B cell (primary cell): Measurements from ENCODE around the gene AAK1. TPM values are rescaled to one million over a fixed set of nuclear protein-coding genes. Genes with fewer than 3 reads are reported as not detected.

Source experiments
- ATAC-seq: fragments of 200-7000 bp; cut with Tn5 transposase; one replicate; pipeline ENCODE4 v1.10.0; 2021; ENCODE audit warnings: low read depth, mild to moderate bottlenecking, moderate number of reproducible peaks, moderate library complexity
- CTCF ChIA-PET: fragments of 350-600 bp; sonication (Branson Sonifier 250); formaldehyde crosslinking; loops from one replicate; lab custom pipeline; 2021; ENCODE audit warnings: antibody characterized with exemption, inconsistent platforms; lab: Charles Lee
- POLR2A ChIA-PET: fragments of 350-600 bp; sonication (Branson Sonifier 250); formaldehyde crosslinking; loops from one replicate; lab custom pipeline; 2021; ENCODE audit warnings: antibody characterized with exemption; lab: Charles Lee
- DNase-seq: peaks from one replicate; pipeline ENCODE4 v3.0.0; 2013
- H2AFZ ChIP-seq: 2 replicates; pipeline ENCODE4 v1.6.1; 2012; ENCODE audit warnings: mild to moderate bottlenecking, low read depth, low read length; ENCODE audit not compliant: insufficient read depth, poor library complexity, severe bottlenecking
- H3K27ac ChIP-seq, 2 donors: 1 replicate in 1 of 2; 2 replicates in 1 of 2; pipeline ENCODE4 v1.5.1; 2012 to 2013; ENCODE audit warnings: low read length in 2 of 2, mild to moderate bottlenecking in 2 of 2, moderate library complexity in 1 of 2
- H3K27me3 ChIP-seq, 4 experiments: fragments of 200-600 bp in 1 of 4; sonication (generic) in 1 of 4; replicated peaks in 1 of 4; 1 replicate in 2 of 4; 2 replicates in 2 of 4; pipeline versions ENCODE4 v1.6.1 to v1.7.0; 2013 to 2016; ENCODE audit warnings: low read length in 3 of 4, mild to moderate bottlenecking in 2 of 4, mixed read lengths in 1 of 4, moderate library complexity in 1 of 4; ENCODE audit not compliant: insufficient read depth in 4 of 4, control insufficient read depth in 3 of 4; ENCODE audit errors: control extremely low read depth in 1 of 4
- H3K36me3 ChIP-seq, 2 experiments: replicated peaks in 1 of 2; 1 replicate in 1 of 2; 2 replicates in 1 of 2; pipeline versions ENCODE4 v1.6.1 to v1.7.1; 2013; ENCODE audit warnings: low read length in 1 of 2; ENCODE audit not compliant: insufficient read depth in 2 of 2, control insufficient read depth in 1 of 2; ENCODE audit errors: control extremely low read depth in 1 of 2, extremely low read depth in 1 of 2
- H3K4me1 ChIP-seq, 2 donors: fragments of 200-600 bp in 1 of 2; sonication (generic) in 1 of 2; 1 replicate in 1 of 2; 2 replicates in 1 of 2; pipeline versions ENCODE4 v1.5.1 to v1.6.1; 2013 to 2017; ENCODE audit warnings: low read length in 2 of 2; ENCODE audit not compliant: control insufficient read depth in 2 of 2, insufficient read depth in 2 of 2
- H3K4me2 ChIP-seq: replicated peaks from 2 replicates; pipeline ENCODE3; 2012; ENCODE audit warnings: mild to moderate bottlenecking, low read depth, low read length; ENCODE audit not compliant: poor library complexity, severe bottlenecking
- H3K4me3 ChIP-seq, 5 experiments: fragments of 200-600 bp in 1 of 5; sonication (generic) in 1 of 5; 1 replicate in 3 of 5; 2 replicates in 2 of 5; pipeline versions ENCODE4 v1.5.1 to v1.7.0; 2011 to 2016; ENCODE audit warnings: low read length in 4 of 5, mild to moderate bottlenecking in 4 of 5, low read depth in 2 of 5, control low read depth in 1 of 5, moderate library complexity in 1 of 5; ENCODE audit not compliant: insufficient read depth in 1 of 5; ENCODE audit errors: control extremely low read depth in 1 of 5, extremely low read depth in 1 of 5
- H3K79me2 ChIP-seq: fragments of 200-600 bp; sonication (generic); one replicate; pipeline ENCODE4 v1.6.0; 2016; ENCODE audit warnings: low read length; ENCODE audit not compliant: control insufficient read depth, insufficient read depth
- H3K9ac ChIP-seq: fragments of 200-600 bp; sonication (generic); 2 replicates; pipeline ENCODE4 v1.6.1; 2017; ENCODE audit warnings: mild to moderate bottlenecking, low read length, moderate library complexity
- H3K9me3 ChIP-seq, 3 donors: one replicate each; pipeline versions ENCODE4 v1.6.1 to v1.7.1; 2013; ENCODE audit warnings: low read length in 2 of 3; ENCODE audit not compliant: control insufficient read depth in 2 of 3, insufficient read depth in 1 of 3; ENCODE audit errors: control extremely low read depth in 1 of 3
- H4K20me1 ChIP-seq: 2 replicates; pipeline ENCODE4 v1.6.0; 2012; ENCODE audit warnings: mild to moderate bottlenecking, low read length; ENCODE audit not compliant: insufficient read depth, control insufficient read depth, poor library complexity, severe bottlenecking
- H3K27ac Mint-ChIP-seq: one replicate; pipeline ENCODE4 v1.8.0; 2021; ENCODE audit warnings: mixed read lengths
- H3K27me3 Mint-ChIP-seq: one replicate; pipeline ENCODE4 v1.8.0; 2021; ENCODE audit warnings: mixed read lengths
- H3K4me1 Mint-ChIP-seq: one replicate; pipeline ENCODE4 v1.8.0; 2021; ENCODE audit warnings: mixed read lengths
- H3K4me3 Mint-ChIP-seq: one replicate; pipeline ENCODE4 v1.8.0; 2021; ENCODE audit warnings: mixed read lengths
- H3K9me3 Mint-ChIP-seq: one replicate; pipeline ENCODE4 v1.8.0; 2022; ENCODE audit warnings: mixed read lengths; ENCODE audit not compliant: insufficient read depth
- EZH2 ChIP-seq: IDR thresholded peaks from 2 replicates; pipeline ENCODE4 v1.6.1; 2012; ENCODE audit warnings: borderline replicate concordance, low read depth, mild to moderate bottlenecking, moderate library complexity, low read length; ENCODE audit not compliant: insufficient read depth, poor library complexity, severe bottlenecking
- WGBS: methylation state at CpG from one replicate; pipeline ENCODE4 v1.1.5; 2013; ENCODE audit warnings: missing lambda C conversion rate; ENCODE audit not compliant: insufficient coverage; 5-methylcytosine and 5-hydroxymethylcytosine counted together
- intact Hi-C: fragments of 100-400 bp; cut with micrococcal nuclease; formaldehyde crosslinking; loops from one replicate; pipeline ENCODE4 v1.10.0; 2022
- polyA plus RNA-seq: library from polyadenylated mRNA; depleted of rRNA; stranded (reverse); fragments of >200 nt; gene quantifications from 2 replicates; pipeline ENCODE4 v1.2.3, GENCODE V29; 2012
- total RNA-seq, 2 donors: library from RNA; stranded (reverse); fragments of 120-200 nt in 1 of 2; gene quantifications; 1 replicate in 1 of 2; 2 replicates in 1 of 2; pipeline versions ENCODE4 v1.2.3 to v1.2.4, GENCODE V29; 2013 to 2022
- TF ChIP-seq, protein P1 (sequence below): fragments of 200-600 bp; IDR thresholded peaks from one replicate; pipeline ENCODE4 v1.8.0; 2022; ENCODE audit warnings: antibody characterized with exemption, mild to moderate bottlenecking

The AAK1 gene
- total and polyA plus RNA-seq, 2 donors (not counting 1 experiment from before 2014, with no cell fraction given), result 2.4 to 7.2 TPM

DNA sequence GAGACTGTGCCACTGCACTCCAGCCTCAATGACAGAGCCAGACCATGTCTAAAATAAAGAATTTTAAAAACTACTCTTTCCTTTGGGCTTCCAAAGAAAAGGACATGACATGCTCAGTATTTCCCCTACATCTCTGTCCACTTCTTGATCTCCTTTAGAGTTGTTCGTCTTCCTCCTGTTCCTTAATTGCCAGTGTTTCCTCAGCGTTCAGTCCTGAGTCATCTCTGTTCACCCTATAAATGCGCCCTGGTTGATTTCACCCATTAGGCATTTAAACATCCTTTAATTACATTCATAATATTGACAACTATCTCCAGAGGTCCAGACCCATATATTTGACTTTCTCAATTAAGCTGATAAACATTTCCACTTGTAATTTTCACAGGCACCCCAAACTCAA lies 64.0 kb downstream of the AAK1 start:
- no peak overlapping the region for H2AFZ ChIP-seq
- no peak for ATAC-seq
- WGBS, result 90% methylated on average over 3 of the region's 3 CpGs
- ChIA-PET CTCF (interaction anchor here (1.2 to 1.7 kb wide), 2 partner anchors 13 to 15 kb away, joined by 3 to 8 read pairs; no protein-coding TSS in a partner anchor), POLR2A (no interaction called here)
- TF ChIP-seq EZH2, result no peak
- TF ChIP-seq, protein P1, sequence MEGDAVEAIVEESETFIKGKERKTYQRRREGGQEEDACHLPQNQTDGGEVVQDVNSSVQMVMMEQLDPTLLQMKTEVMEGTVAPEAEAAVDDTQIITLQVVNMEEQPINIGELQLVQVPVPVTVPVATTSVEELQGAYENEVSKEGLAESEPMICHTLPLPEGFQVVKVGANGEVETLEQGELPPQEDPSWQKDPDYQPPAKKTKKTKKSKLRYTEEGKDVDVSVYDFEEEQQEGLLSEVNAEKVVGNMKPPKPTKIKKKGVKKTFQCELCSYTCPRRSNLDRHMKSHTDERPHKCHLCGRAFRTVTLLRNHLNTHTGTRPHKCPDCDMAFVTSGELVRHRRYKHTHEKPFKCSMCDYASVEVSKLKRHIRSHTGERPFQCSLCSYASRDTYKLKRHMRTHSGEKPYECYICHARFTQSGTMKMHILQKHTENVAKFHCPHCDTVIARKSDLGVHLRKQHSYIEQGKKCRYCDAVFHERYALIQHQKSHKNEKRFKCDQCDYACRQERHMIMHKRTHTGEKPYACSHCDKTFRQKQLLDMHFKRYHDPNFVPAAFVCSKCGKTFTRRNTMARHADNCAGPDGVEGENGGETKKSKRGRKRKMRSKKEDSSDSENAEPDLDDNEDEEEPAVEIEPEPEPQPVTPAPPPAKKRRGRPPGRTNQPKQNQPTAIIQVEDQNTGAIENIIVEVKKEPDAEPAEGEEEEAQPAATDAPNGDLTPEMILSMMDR, result no peak
- DNase-seq, result no peak
- no peaks in the 10 kb centered on the region for H4K20me1 ChIP-seq
- peaks cover 0 to 3% (median 0%) of the 10 kb centered on the region in 4 experiments for H3K27me3 ChIP-seq
- no peaks in the 10 kb centered on the region for H3K9me3 ChIP-seq
- Mint-ChIP-seq H3K4me3 (no peak overlapping the region), H3K4me1 (peaks cover 8% of the 10 kb centered on the region), H3K27me3 (peaks cover 9% of the 10 kb centered on the region), H3K27ac (no peak overlapping the region), H3K9me3 (no peaks in the 10 kb centered on the region)
- intact Hi-C loops, result no loop called here
- H3K27ac ChIP-seq, result no peak overlapping the region
- no peak overlapping the region for H3K4me2 ChIP-seq
- no peaks in the 10 kb centered on the region for H3K36me3 ChIP-seq
- H3K79me2 ChIP-seq, result no peaks in the 10 kb centered on the region
- no peak overlapping the region for H3K4me3 ChIP-seq
- H3K4me1 ChIP-seq, result peaks cover 10 to 13% of the 10 kb centered on the region in 2 donors
- no peak overlapping the region for H3K9ac ChIP-seq

GRCh38 chr2:69578198-69578540 lies 65.4 kb downstream of the AAK1 start:
- no peak overlapping the region for H3K27ac ChIP-seq
- peaks cover 8% of the 10 kb centered on the region for H3K4me1 Mint-ChIP-seq
- ATAC-seq (no peak), DNase-seq (no peak)
- no peak overlapping the region for H3K4me3 Mint-ChIP-seq
- H3K27ac Mint-ChIP-seq, result no peak overlapping the region
- H2AFZ ChIP-seq, result no peak overlapping the region
- no peak overlapping the region for H3K9ac ChIP-seq
- no peaks in the 10 kb centered on the region for H4K20me1 ChIP-seq
- no peaks in the 10 kb centered on the region for H3K9me3 Mint-ChIP-seq
- ChIA-PET POLR2A (no interaction called here), CTCF (interaction anchor here (3.3 kb wide), 1 partner anchor 13 kb away, joined by 23 read pairs; no protein-coding TSS in a partner anchor)
- no peak overlapping the region for H3K4me3 ChIP-seq
- 94% methylated on average over 2 of the region's 2 CpGs for WGBS
- intact Hi-C loops, result no loop called here
- no peaks in the 10 kb centered on the region for H3K9me3 ChIP-seq
- peaks cover 10 to 11% of the 10 kb centered on the region in 2 donors for H3K4me1 ChIP-seq
- H3K79me2 ChIP-seq, result no peaks in the 10 kb centered on the region
- no peak for TF ChIP-seq EZH2
- TF ChIP-seq, protein P1, result no peak
- peaks cover 12% of the 10 kb centered on the region for H3K27me3 Mint-ChIP-seq
- peaks cover 0 to 3% (median 0%) of the 10 kb centered on the region in 4 experiments for H3K27me3 ChIP-seq
- H3K4me2 ChIP-seq, result no peak overlapping the region
- no peaks in the 10 kb centered on the region for H3K36me3 ChIP-seq
